Ovary (tissue), 9 donors: ENCODE measurements around the gene HOOK2. TPM values are rescaled to one million over a fixed set of nuclear protein-coding genes. Genes with fewer than 3 reads are reported as not detected.

Source experiments
- DNase-seq, 5 donors: peaks; one replicate each; pipeline ENCODE4 v3.0.0-alpha.2; 2019 to 2020
- H3K27ac ChIP-seq, 2 donors: fragments of 200-600 bp; one replicate each; pipeline versions ENCODE4 v1.5.1 to v1.8.0; 2019 to 2022
- H3K27me3 ChIP-seq: fragments of 200-600 bp; one replicate; pipeline ENCODE4 v1.8.0; 2022
- H3K36me3 ChIP-seq: fragments of 200-600 bp; sonication (generic); one replicate; pipeline ENCODE4 v1.5.1; 2019
- H3K4me1 ChIP-seq: one replicate; pipeline ENCODE4 v1.8.1; 2013; ENCODE audit warnings: mild to moderate bottlenecking, moderate library complexity; ENCODE audit not compliant: insufficient read depth
- H3K4me3 ChIP-seq: fragments of 200-600 bp; sonication (generic); one replicate; pipeline ENCODE4 v1.5.1; 2017
- H3K9me3 ChIP-seq, 2 donors: fragments of 200-600 bp in 1 of 2; sonication (generic) in 1 of 2; one replicate each; pipeline versions ENCODE4 v1.5.1 to v1.8.1; 2013 to 2019; ENCODE audit warnings: mild to moderate bottlenecking in 1 of 2, moderate library complexity in 1 of 2
- EP300 ChIP-seq: sonication (generic); formaldehyde crosslinking; IDR thresholded peaks from one replicate; pipeline ENCODE4 v1.6.1; 2017; ENCODE audit warnings: antibody characterized with exemption
- POLR2A ChIP-seq: fragments of 450-650 bp; IDR thresholded peaks from one replicate; pipeline ENCODE4 v1.6.1; 2017; ENCODE audit warnings: antibody characterized with exemption, mild to moderate bottlenecking, moderate library complexity
- WGBS, 3 donors: extraction: QIAGEN DNeasy Blood & Tissue Kit in 1 of 3; methylation state at CpG; one replicate each; pipeline versions ENCODE4 v1.1.5 to v1.1.7; 2013 to 2017; 5-methylcytosine and 5-hydroxymethylcytosine counted together
- intact Hi-C, 4 donors: fragments of 100-400 bp; cut with DNase I; formaldehyde crosslinking; loops; one replicate each; pipeline versions ENCODE4 v1.11.0 to v1.15.1; 2022 to 2023
- polyA plus RNA-seq, 2 donors: library from polyadenylated mRNA; stranded (reverse); fragments of 200-250 nt in 1 of 2; fragments of 350-450 nt in 1 of 2; fragmentation: Illumina TruSeq in 1 of 2; extraction: RNeasy Lipid Tissue Mini Kit (QIAGEN cat#74804) in 1 of 2; gene quantifications; one replicate each; pipeline ENCODE4 v1.2.3, GENCODE V29; 2013 to 2014
- total RNA-seq, 7 donors: library from RNA; depleted of rRNA in 2 of 7; stranded (reverse); fragments of >200 nt in 2 of 7; fragmentation: NEBNext Ultra II Directional in 3 of 7; extraction: Animal tissue kit (Norgen Biotek cat#: 25700) in 3 of 7; gene quantifications; one replicate each; pipeline versions ENCODE4 v1.1.0 to v1.2.4, GENCODE V29; 2016 to 2023
- TF ChIP-seq, protein P1 (sequence below), 3 donors: fragments of 450-650 bp in 2 of 3; fragments of 200-600 bp in 1 of 3; IDR thresholded peaks; one replicate each; pipeline versions ENCODE4 v1.5.1 to v1.8.0; 2016 to 2022; ENCODE audit warnings: antibody characterized with exemption in 3 of 3, mild to moderate bottlenecking in 1 of 3
- donor health status: DM: no; HTN: no; CAD: no; lungs with moderate emphysema.
- donor health status: DM: no; HTN: no; CAD: no.
- donor health status: Bipolar disorder and iron deficiency.
- donor health status: DM: yes; HTN: yes; CAD: no.
- donor health status: DM: no; HTN: no; CAD: no.
- donor health status: DM: yes; HTN: yes; CAD: no.

HOOK2 gene
- total and polyA plus RNA-seq, 9 donors: 12.2 to 52.2 (median 27.9) TPM

- H3K27ac ChIP-seq: no peak overlapping the region
- no peak for TF ChIP-seq POLR2A
- no peaks in the 10 kb centered on the region for H3K27me3 ChIP-seq
- intact Hi-C loops: loop anchor here in 1 of 4 donors (5.0 kb wide), 2 partner anchors 38 to 88 kb away; no protein-coding TSS in a partner anchor
- peaks cover 3% of the 10 kb centered on the region for H3K4me1 ChIP-seq
- 85 to 94% (median 89%) methylated on average over 6 of the region's 6 CpGs for WGBS, 3 donors
- no peaks in the 10 kb centered on the region for H3K9me3 ChIP-seq
- no peaks in the 10 kb centered on the region for H3K36me3 ChIP-seq
- H3K4me3 ChIP-seq: no peak overlapping the region
- no peak for DNase-seq
Measured at GRCh38 chr19:12759686-12760085, 15.7 kb downstream of the HOOK2 start.

- 2 to 7% (median 3%) methylated on average over 40 to 60 of the region's 60 CpGs for WGBS, 3 donors
Measured at GRCh38 chr19:12757544-12758274, 17.6 kb downstream of the HOOK2 start.

GRCh38 chr19:12756150-12756883 lies 19.0 kb downstream of the HOOK2 start:
- Histone ChIP-seq H3K27me3 (no peaks in the 10 kb centered on the region), H3K4me3 (no peak overlapping the region), H3K27ac (no peak overlapping the region), H3K36me3 (no peaks in the 10 kb centered on the region), H3K4me1 (peaks cover 3% of the 10 kb centered on the region), H3K9me3 (no peaks in the 10 kb centered on the region)
- TF ChIP-seq POLR2A: no peak
- TF ChIP-seq, protein P1, sequence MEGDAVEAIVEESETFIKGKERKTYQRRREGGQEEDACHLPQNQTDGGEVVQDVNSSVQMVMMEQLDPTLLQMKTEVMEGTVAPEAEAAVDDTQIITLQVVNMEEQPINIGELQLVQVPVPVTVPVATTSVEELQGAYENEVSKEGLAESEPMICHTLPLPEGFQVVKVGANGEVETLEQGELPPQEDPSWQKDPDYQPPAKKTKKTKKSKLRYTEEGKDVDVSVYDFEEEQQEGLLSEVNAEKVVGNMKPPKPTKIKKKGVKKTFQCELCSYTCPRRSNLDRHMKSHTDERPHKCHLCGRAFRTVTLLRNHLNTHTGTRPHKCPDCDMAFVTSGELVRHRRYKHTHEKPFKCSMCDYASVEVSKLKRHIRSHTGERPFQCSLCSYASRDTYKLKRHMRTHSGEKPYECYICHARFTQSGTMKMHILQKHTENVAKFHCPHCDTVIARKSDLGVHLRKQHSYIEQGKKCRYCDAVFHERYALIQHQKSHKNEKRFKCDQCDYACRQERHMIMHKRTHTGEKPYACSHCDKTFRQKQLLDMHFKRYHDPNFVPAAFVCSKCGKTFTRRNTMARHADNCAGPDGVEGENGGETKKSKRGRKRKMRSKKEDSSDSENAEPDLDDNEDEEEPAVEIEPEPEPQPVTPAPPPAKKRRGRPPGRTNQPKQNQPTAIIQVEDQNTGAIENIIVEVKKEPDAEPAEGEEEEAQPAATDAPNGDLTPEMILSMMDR (IDR thresholded peaks at IDR 0.05): no peak
- TF ChIP-seq EP300: no peak
- intact Hi-C loops: no loop called here
- WGBS, 3 donors: 83 to 85% (median 84%) methylated on average over 19 of the region's 19 CpGs
- no peak for DNase-seq

More at GRCh38 chr19:12757544-12758274, 17.6 kb downstream of the HOOK2 start:
- Histone ChIP-seq H3K27ac (peak overlapping the region in 1 of 2 donors; percentile 57), H3K4me3 (no peak overlapping the region), H3K36me3 (no peaks in the 10 kb centered on the region), H3K27me3 (no peaks in the 10 kb centered on the region), H3K4me1 (peaks cover 3% of the 10 kb centered on the region), H3K9me3 (no peaks in the 10 kb centered on the region)
- DNase-seq: peak; percentile 51 to 84 (median 66)
- TF ChIP-seq, protein P1 (IDR thresholded peaks at IDR 0.05): peak; percentile 36 to 78 (median 73)
- TF ChIP-seq EP300: no peak
- no peak for TF ChIP-seq POLR2A
- intact Hi-C loops: no loop called here

- 65 to 75% (median 69%) methylated on average over 50 of the region's 50 CpGs for WGBS, 3 donors
- DNase-seq: no peak
- Histone ChIP-seq H3K9me3 (no peaks in the 10 kb centered on the region), H3K4me1 (peaks cover 3% of the 10 kb centered on the region), H3K4me3 (no peak overlapping the region), H3K27ac (no peak overlapping the region), H3K36me3 (no peaks in the 10 kb centered on the region), H3K27me3 (no peaks in the 10 kb centered on the region)
- intact Hi-C loops: no loop called here
- TF ChIP-seq, protein P1 (IDR thresholded peaks at IDR 0.05): no peak
- TF ChIP-seq EP300: no peak
- TF ChIP-seq POLR2A: no peak
Measured at GRCh38 chr19:12754465-12755196, 20.7 kb downstream of the HOOK2 start.
